Glutamatergic neuron (in vitro differentiated cells): Measurements from ENCODE around the gene IL17B. TPM values are rescaled to one million over a fixed set of nuclear protein-coding genes. Genes with fewer than 3 reads are reported as not detected.

Experiments
- DNase-seq: peaks from one replicate; pipeline ENCODE4 v3.0.0; 2022
- H3K27ac Mint-ChIP-seq: one replicate; pipeline ENCODE4 v1.8.0; 2020; ENCODE audit warnings: mild to moderate bottlenecking, mixed read lengths, inconsistent platforms; ENCODE audit not compliant: unreplicated experiment
- H3K27me3 Mint-ChIP-seq: one replicate; pipeline ENCODE4 v1.8.0; 2020; ENCODE audit warnings: mild to moderate bottlenecking, moderate library complexity, mixed read lengths, inconsistent platforms; ENCODE audit not compliant: unreplicated experiment
- H3K36me3 Mint-ChIP-seq: one replicate; pipeline ENCODE4 v1.8.0; 2020; ENCODE audit warnings: mild to moderate bottlenecking, mixed read lengths, inconsistent platforms; ENCODE audit not compliant: unreplicated experiment
- H3K4me1 Mint-ChIP-seq: one replicate; pipeline ENCODE4 v1.8.0; 2020; ENCODE audit warnings: mild to moderate bottlenecking, low read depth, mixed read lengths, inconsistent platforms; ENCODE audit not compliant: unreplicated experiment
- H3K4me3 Mint-ChIP-seq: one replicate; pipeline ENCODE4 v1.8.0; 2020; ENCODE audit warnings: mild to moderate bottlenecking, mixed read lengths, inconsistent platforms; ENCODE audit not compliant: unreplicated experiment
- H3K9me3 Mint-ChIP-seq: one replicate; pipeline ENCODE4 v1.8.0; 2020; ENCODE audit warnings: mild to moderate bottlenecking, moderate library complexity, mixed read lengths, inconsistent platforms; ENCODE audit not compliant: unreplicated experiment
- CTCF ChIP-seq: fragments of 200-600 bp; sonication (generic); IDR thresholded peaks from one replicate; pipeline ENCODE4 v1.5.0; 2021; ENCODE audit not compliant: partially characterized antibody, unreplicated experiment
- total RNA-seq: library from RNA; stranded (reverse); fragmentation: NEBNext Ultra II Directional; extraction: Animal tissue kit (Norgen Biotek cat#: 25700); gene quantifications from one replicate; pipeline ENCODE4 v1.2.1, GENCODE V29; 2021; ENCODE audit not compliant: unreplicated experiment

IL17B gene
- total RNA-seq, 1 donor from 2014 or later = 0.88 TPM

- no peaks in the 10 kb centered on the region for H3K36me3 Mint-ChIP-seq
- no peaks in the 10 kb centered on the region for H3K27me3 Mint-ChIP-seq
- peak overlapping the region; percentile 88 for H3K27ac Mint-ChIP-seq
- peaks cover 11% of the 10 kb centered on the region for H3K4me1 Mint-ChIP-seq
- peak overlapping the region; percentile 97 for H3K4me3 Mint-ChIP-seq
- peak; percentile 59 for DNase-seq
- no peak for TF ChIP-seq CTCF
- H3K9me3 Mint-ChIP-seq = peaks cover 1% of the 10 kb centered on the region
These were observed 20.8 kb downstream of the IL17B start for GRCh38 chr5:149358294-149358651.

GRCh38 chr5:149357370-149358293, 21.5 kb downstream of the IL17B start, which contains the start of gene PCYOX1L:
TSS of gene PCYOX1L (plus strand) at chr5:149358046. CDS start at chr5:149358069, 23 bp downstream.
- H3K4me3 Mint-ChIP-seq = peak within 1 kb of the TSS; percentile 97
- peaks cover 11% of the 10 kb centered on the region for H3K4me1 Mint-ChIP-seq
- H3K9me3 Mint-ChIP-seq = peaks cover 1% of the 10 kb centered on the region
- no peaks in the 10 kb centered on the region for H3K27me3 Mint-ChIP-seq
- DNase-seq = peak; percentile 97
- H3K36me3 Mint-ChIP-seq = no peaks in the 10 kb centered on the region
- H3K27ac Mint-ChIP-seq = peak within 1 kb of the TSS; percentile 88
- TF ChIP-seq CTCF = no peak

- Mint-ChIP-seq H3K9me3 (peaks cover 1% of the 10 kb centered on the region), H3K4me3 (peak overlapping the region; percentile 52), H3K27ac (no peak overlapping the region), H3K4me1 (peaks cover 11% of the 10 kb centered on the region), H3K36me3 (no peaks in the 10 kb centered on the region), H3K27me3 (no peaks in the 10 kb centered on the region)
- no peak for TF ChIP-seq CTCF
- DNase-seq = no peak
These were observed 22.7 kb downstream of the IL17B start for GRCh38 chr5:149356391-149356790.

GRCh38 chr5:149355688-149356087, 23.4 kb downstream of the IL17B start:
- DNase-seq = no peak
- peaks cover 11% of the 10 kb centered on the region for H3K4me1 Mint-ChIP-seq
- no peaks in the 10 kb centered on the region for H3K36me3 Mint-ChIP-seq
- no peaks in the 10 kb centered on the region for H3K27me3 Mint-ChIP-seq
- TF ChIP-seq CTCF = no peak
- no peak overlapping the region for H3K4me3 Mint-ChIP-seq
- peaks cover 1% of the 10 kb centered on the region for H3K9me3 Mint-ChIP-seq
- no peak overlapping the region for H3K27ac Mint-ChIP-seq

GRCh38 chr5:149353911-149354310, 25.2 kb downstream of the IL17B start:
- H3K27me3 Mint-ChIP-seq = no peaks in the 10 kb centered on the region
- no peak for DNase-seq
- peaks cover 6% of the 10 kb centered on the region for H3K4me1 Mint-ChIP-seq
- H3K4me3 Mint-ChIP-seq = no peak overlapping the region
- TF ChIP-seq CTCF = no peak
- H3K27ac Mint-ChIP-seq = no peak overlapping the region
- H3K36me3 Mint-ChIP-seq = no peaks in the 10 kb centered on the region
- H3K9me3 Mint-ChIP-seq = peaks cover 3% of the 10 kb centered on the region
